ENCODE measurements around the gene CANX. TPM values are rescaled to one million over a fixed set of nuclear protein-coding genes. Genes with fewer than 3 reads are reported as not detected.

CANX gene
- total and polyA plus RNA-seq, 9 of the 15 experiments (the other 6 are each of a cell fraction or from before 2014, with no cell fraction given) = 155 to 893 (median 589) TPM

DNA sequence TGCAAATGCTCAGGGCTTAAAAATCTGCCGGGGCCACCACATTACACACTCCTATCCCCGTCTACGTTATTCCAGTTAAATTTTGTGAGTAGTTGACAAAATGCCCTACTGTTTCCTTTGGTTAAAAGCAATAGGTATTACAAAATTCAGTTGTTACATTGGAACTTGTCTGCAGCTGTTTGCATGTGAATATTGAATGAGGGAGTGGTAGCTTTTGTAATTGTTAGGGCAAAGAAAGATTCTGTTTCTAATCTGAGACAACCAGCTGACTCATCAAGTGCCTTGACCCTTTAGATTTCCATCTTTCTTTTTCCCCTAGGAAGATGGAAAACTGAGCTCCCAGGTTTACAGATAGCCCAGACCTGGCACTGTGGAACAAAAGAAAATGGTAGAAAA lies 64.0 kb downstream of the CANX start (continued):
- TF ChIP-seq KLF13 (tag; IDR thresholded peaks at IDR 0.05; ENCODE audit: borderline replicate concordance, low read depth) (no peak), C11orf30 (IDR thresholded peaks at IDR 0.05; ENCODE audit: low read depth) (peak; percentile 84), MAFK (IDR thresholded peaks at IDR 0.05; ENCODE audit: low read length) (peak; percentile 31; the same call in 1 of the 2 replicates), NR2C2 (CRISPR knock-in tag; IDR thresholded peaks at IDR 0.05) (no peak), NR2C2 (tag; IDR thresholded peaks at IDR 0.05) (0 out of 2 replicates have a peak, but pooled peaks have one; percentile 11), ARID1B (IDR thresholded peaks at IDR 0.05) (peak; percentile 37; the same call in 1 of the 2 replicates), MAFG (tag; conservative IDR thresholded peaks at IDR 0.05) (peak; percentile 76), HDAC6 (IDR thresholded peaks at IDR 0.05; ENCODE audit: low read depth, low read length) (no peak)
- TF ChIP-seq, protein P1, sequence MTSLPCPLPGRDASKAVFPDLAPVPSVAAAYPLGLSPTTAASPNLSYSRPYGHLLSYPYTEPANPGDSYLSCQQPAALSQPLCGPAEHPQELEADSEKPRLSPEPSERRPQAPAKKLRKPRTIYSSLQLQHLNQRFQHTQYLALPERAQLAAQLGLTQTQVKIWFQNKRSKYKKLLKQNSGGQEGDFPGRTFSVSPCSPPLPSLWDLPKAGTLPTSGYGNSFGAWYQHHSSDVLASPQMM (CRISPR knock-in tag; IDR thresholded peaks at IDR 0.05) = no peak

DNA sequence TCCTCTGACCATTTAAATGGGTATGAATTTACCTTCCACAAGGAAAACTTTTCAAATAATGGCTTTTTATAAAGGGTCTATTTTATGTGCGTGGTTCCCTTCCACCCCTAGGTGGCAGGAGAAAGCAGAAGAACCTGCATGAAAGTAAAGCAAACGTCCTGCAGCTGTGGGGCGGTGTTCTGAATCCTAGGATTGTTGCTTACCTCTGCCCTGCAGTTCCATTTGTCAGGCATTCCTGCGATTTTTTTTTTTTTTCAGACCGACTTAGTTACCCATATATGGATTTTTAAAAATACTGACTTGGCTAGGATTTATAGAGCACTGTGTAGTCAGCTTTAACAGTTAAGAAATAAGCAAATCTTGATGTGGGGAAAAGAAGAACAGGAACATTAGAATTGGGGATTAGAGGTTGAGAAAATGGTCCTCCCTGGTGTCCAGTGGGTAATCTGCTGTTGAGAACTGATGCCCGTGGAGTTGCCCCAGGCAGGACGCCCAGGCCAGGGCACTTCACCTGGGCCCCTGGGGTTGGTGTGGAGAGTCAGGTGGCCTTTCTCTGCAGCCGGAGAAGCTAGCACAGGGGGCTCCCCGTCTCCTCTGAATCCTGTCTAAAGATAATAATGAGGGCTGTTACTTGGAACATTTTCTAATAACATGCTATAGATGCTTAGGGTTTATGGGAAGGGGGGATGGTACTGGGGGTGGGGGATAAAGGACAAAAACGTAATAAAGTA lies 64.6 kb downstream of the CANX start:
- peak; percentile 75 to 84 (median 79) for DNase-seq (ENCODE audit: extremely low read depth in 1 of 4, low spot score in 3 of 4)
- FAIRE-seq = peak; percentile 75
- Histone ChIP-seq H3K9me3 (replicated peaks; ENCODE audit: control insufficient read depth, insufficient read depth, low read depth, low read length) (no peaks in the 10 kb centered on the region), H3K9ac (ENCODE audit: insufficient read depth in 1 of 2, low read depth in 2 of 2, low read length in 2 of 2) (no peak overlapping the region), H3K4me3 (no peak overlapping the region), H3K9me1 (ENCODE audit: control insufficient read depth, insufficient read depth, low read length) (peaks cover 21% of the 10 kb centered on the region), H4K20me1 (replicated peaks; ENCODE audit: control insufficient read depth, insufficient read depth, low read length) (peaks cover 49% of the 10 kb centered on the region), H3K4me1 (replicated peaks in 1 of 2; ENCODE audit: control insufficient read depth in 2 of 2, insufficient read depth in 2 of 2, low read length in 2 of 2) (peaks cover 27 to 52% of the 10 kb centered on the region in 2 experiments), H2AFZ (ENCODE audit: low read depth, low read length) (no peak overlapping the region), H3K27me3 (ENCODE audit: control insufficient read depth in 2 of 2, insufficient read depth in 2 of 2, low read length in 2 of 2) (no peaks in the 10 kb centered on the region), H3K27ac (ENCODE audit: extremely low read depth, low read depth, low read length) (no peak overlapping the region), H3K4me2 (ENCODE audit: insufficient read depth, low read length) (no peak overlapping the region), H3K79me2 (ENCODE audit: control insufficient read depth, insufficient read depth, low read length) (peaks cover 82% of the 10 kb centered on the region), H3K36me3 (ENCODE audit: control insufficient read depth, insufficient read depth, low read length) (peaks cover 42% of the 10 kb centered on the region)
- no TSS peak for BruUV-seq (replicated peaks)
- in situ Hi-C loops (cut with MboI) = no loop called here
- ChIA-PET POLR2A (interaction anchor here (0.6 to 1.5 kb wide), 9 partner anchors 8 to 275 kb away, joined by 3 to 6 read pairs (median 3); partner anchors contain the start of gene LTC4S), CTCF (ENCODE audit: low intra/inter-chr PET ratio) (interaction anchor here (0.8 to 1.2 kb wide), 3 partner anchors 59 to 94 kb away, joined by 3 read pairs; no protein-coding TSS in a partner anchor)
- intact Hi-C loops (cut with micrococcal nuclease) = loop anchor here (1.0 to 5.0 kb wide), 2 partner anchors 144 to 329 kb away; partner anchors contain the start of gene TBC1D9B
- ATAC-seq = peak; percentile 82
- WGBS (ENCODE audit: insufficient coverage, low coverage, missing lambda C conversion rate) = 32% methylated on average over 10 of the region's 10 CpGs
- TF ChIP-seq, protein P2, sequence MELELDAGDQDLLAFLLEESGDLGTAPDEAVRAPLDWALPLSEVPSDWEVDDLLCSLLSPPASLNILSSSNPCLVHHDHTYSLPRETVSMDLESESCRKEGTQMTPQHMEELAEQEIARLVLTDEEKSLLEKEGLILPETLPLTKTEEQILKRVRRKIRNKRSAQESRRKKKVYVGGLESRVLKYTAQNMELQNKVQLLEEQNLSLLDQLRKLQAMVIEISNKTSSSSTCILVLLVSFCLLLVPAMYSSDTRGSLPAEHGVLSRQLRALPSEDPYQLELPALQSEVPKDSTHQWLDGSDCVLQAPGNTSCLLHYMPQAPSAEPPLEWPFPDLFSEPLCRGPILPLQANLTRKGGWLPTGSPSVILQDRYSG (tag; conservative IDR thresholded peaks at IDR 0.05; ENCODE audit: low read depth) = no peak
- TF ChIP-seq NFRKB (IDR thresholded peaks at IDR 0.05; ENCODE audit: low read depth) (no peak), MYC (IDR thresholded peaks at IDR 0.05; ENCODE audit: low read depth, low read length) (no peak), MYC (CRISPR knock-in tag; IDR thresholded peaks at IDR 0.05; ENCODE audit: borderline replicate concordance, low read depth) (no peak), SRSF7 (optimal IDR thresholded peaks at IDR 0.05; ENCODE audit: low read depth, low read length) (no peak), RB1 (IDR thresholded peaks at IDR 0.05; ENCODE audit: low read depth) (0 out of 2 replicates have a peak, but pooled peaks have one; percentile 42), TBP (optimal IDR thresholded peaks at IDR 0.05; ENCODE audit: low read depth, low read length) (no peak)
- TF ChIP-seq, protein P3, sequence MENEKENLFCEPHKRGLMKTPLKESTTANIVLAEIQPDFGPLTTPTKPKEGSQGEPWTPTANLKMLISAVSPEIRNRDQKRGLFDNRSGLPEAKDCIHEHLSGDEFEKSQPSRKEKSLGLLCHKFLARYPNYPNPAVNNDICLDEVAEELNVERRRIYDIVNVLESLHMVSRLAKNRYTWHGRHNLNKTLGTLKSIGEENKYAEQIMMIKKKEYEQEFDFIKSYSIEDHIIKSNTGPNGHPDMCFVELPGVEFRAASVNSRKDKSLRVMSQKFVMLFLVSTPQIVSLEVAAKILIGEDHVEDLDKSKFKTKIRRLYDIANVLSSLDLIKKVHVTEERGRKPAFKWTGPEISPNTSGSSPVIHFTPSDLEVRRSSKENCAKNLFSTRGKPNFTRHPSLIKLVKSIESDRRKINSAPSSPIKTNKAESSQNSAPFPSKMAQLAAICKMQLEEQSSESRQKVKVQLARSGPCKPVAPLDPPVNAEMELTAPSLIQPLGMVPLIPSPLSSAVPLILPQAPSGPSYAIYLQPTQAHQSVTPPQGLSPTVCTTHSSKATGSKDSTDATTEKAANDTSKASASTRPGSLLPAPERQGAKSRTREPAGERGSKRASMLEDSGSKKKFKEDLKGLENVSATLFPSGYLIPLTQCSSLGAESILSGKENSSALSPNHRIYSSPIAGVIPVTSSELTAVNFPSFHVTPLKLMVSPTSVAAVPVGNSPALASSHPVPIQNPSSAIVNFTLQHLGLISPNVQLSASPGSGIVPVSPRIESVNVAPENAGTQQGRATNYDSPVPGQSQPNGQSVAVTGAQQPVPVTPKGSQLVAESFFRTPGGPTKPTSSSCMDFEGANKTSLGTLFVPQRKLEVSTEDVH (IDR thresholded peaks at IDR 0.05; ENCODE audit: low read depth, partially characterized antibody) = peak; percentile 21
